ENCODE results near the gene STIM2.

STIM2 gene

DNA sequence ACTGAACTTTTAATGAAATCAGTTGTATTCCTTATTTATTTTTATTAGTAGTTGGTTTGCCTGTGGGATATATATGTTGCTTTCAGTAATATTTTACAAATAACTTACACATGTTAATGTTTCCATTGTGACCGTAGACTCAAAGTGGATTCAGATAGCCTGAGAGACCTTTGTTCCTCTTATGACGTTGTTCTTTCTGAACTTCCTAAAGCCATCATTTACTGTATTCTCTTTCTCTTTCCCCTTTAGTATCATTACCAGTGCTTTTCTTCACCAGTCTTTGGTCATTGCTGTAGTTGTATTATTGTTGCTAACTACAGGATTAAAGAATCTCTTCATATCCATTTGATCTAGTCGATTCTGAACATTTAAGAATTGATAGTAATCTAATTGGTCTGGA lies 4.3 kb downstream of the STIM2 start:
- no peak for TF ChIP-seq CTCF (IDR thresholded peaks at IDR 0.05; ENCODE audit: low read depth, low read length, missing control alignments)
- no peak overlapping the region for H3K4me3 ChIP-seq (replicated peaks; ENCODE audit: low read depth, low read length)
- no peak for DNase-seq (ENCODE audit: extremely low read depth, low read depth)

DNA sequence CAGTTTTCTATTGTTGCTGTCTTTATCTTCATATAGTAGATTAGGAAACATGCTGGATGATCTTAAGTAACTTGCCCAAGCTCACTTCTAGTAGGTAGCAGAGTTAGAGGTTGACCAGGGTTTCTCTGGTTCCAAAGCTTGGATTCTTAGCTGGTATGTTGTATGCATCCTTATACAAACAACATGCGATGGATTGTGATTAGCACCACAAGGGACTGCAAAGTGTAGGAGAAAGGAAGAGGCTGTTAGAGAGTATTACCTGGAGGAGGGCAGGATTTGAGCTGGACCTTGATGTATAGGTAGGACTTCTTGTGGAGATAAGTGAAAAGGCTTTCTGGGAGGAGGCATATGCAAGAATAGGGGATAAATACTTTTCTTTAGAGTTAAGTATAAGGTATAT lies 5.6 kb downstream of the STIM2 start:
- no peak for TF ChIP-seq CTCF (IDR thresholded peaks at IDR 0.05; ENCODE audit: low read depth, low read length, missing control alignments)
- no peak for DNase-seq (ENCODE audit: extremely low read depth, low read depth)
- H3K4me3 ChIP-seq (replicated peaks; ENCODE audit: low read depth, low read length), result no peak overlapping the region

- no peak overlapping the region for H3K4me3 ChIP-seq (replicated peaks; ENCODE audit: low read depth, low read length)
- no peak for DNase-seq (ENCODE audit: extremely low read depth, low read depth)
- no peak for TF ChIP-seq CTCF (IDR thresholded peaks at IDR 0.05; ENCODE audit: low read depth, low read length, missing control alignments)
These were observed 6.1 kb downstream of the STIM2 start for GRCh38 chr4:26866781-26867180.

DNA sequence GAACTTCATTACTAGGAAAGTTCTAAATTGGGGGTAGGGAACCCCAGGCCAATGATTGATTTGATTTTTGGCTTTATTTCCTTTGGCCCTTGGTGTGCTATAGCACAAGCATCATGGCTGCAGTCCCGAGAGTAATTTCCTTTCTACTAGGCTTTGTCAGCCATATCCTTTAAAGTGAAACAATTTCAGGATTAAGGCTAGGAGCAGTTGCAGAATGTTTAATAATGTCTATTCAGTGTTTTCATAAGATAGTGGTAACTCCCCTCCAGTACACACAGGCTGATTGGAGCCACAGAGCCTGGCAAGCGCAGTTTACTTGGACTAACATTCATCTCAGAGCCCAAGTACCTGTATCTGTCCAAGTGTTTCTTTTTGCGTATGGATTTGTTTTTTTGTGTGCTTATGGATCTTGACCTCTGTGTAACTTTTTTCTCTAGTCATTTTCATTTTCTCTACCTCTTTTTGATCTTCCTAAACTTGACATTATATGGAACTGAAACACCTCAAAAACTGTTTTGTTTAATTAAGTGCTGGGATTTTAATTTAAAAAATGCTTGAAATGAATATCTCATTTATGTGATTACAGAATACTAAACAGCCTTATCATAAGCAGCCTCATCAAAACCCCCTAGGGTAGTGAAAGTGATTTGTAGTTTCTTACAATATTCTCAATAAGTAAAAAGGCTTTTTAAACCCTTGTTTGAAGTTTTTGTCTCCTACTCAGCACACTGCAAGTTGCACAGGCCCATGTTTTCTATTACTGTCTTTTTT lies 7.5 kb downstream of the STIM2 start:
- no peak for DNase-seq (ENCODE audit: extremely low read depth, low read depth)
- no peak for TF ChIP-seq CTCF (IDR thresholded peaks at IDR 0.05; ENCODE audit: low read depth, low read length, missing control alignments)

DNA sequence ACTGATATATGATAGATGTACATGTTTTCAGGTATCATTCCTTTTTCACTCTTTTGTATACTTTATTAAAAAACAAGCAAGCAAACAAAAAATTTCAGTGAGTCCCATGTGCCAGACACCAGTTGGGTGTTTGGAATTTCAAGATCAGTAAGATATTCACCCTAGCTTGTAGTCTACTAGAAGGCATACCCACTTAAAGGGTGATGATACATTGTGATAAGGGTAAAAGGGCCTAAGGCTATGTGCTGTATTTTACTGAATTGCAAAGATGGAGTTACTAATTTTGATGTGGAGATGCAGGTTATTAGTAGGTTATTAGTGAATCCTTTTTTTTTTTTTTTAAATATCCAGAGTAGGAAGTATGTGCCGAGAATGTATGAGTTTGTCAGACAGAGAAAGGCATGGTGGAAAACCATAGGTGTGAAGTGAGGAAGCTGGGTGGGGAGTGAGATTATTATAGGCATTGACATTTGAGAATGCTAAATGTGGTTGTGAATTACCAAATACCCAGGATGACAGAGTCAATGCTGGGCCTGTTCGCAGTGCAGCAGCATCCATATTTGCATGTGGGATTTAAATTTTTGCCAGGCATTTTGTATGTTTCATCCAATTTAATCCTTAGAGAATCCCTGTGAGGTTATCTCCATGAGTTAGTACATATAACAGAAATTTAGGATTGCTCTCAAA lies 10.1 kb downstream of the STIM2 start:
- no peak overlapping the region for H3K4me3 ChIP-seq (replicated peaks; ENCODE audit: low read depth, low read length)
- no peak for DNase-seq (ENCODE audit: extremely low read depth, low read depth)
- TF ChIP-seq CTCF (IDR thresholded peaks at IDR 0.05; ENCODE audit: low read depth, low read length, missing control alignments), result no peak

More for the DNA sequence above, 7.5 kb downstream of the STIM2 start:
- H3K4me3 ChIP-seq (replicated peaks; ENCODE audit: low read depth, low read length), result no peak overlapping the region

GRCh38 chr4:26871611-26872010 lies 11.0 kb downstream of the STIM2 start:
- TF ChIP-seq CTCF (IDR thresholded peaks at IDR 0.05; ENCODE audit: low read depth, low read length, missing control alignments), result no peak
- no peak for DNase-seq (ENCODE audit: extremely low read depth, low read depth)
- no peak overlapping the region for H3K4me3 ChIP-seq (replicated peaks; ENCODE audit: low read depth, low read length)
